A549 (cell line): ENCODE data around the gene ZNF407. TPM values are rescaled to one million over a fixed set of nuclear protein-coding genes. Genes with fewer than 3 reads are reported as not detected.

Source experiments
- ATAC-seq, 2 experiments: fragments of 200-7000 bp in 1 of 2; fragments of >200 bp in 1 of 2; cut with Nextera tagmentation in 1 of 2; cut with Tn5 transposase in 1 of 2; 3 replicates each; pipeline versions ENCODE4 v1.8.0 to v1.9.1; 2018 to 2020; ENCODE audit warnings: mild to moderate bottlenecking in 1 of 2, moderate library complexity in 1 of 2
- CTCF ChIA-PET: fragments of 300-600 bp; sonication (Branson Sonifier 250); formaldehyde crosslinking; extraction: SDS; loops from one replicate; lab custom pipeline; 2021; ENCODE audit warnings: antibody characterized with exemption, inconsistent platforms; lab: Yijun Ruan, JAX
- POLR2A ChIA-PET: fragments of 350-600 bp; formaldehyde crosslinking; extraction: SDS; loops from one replicate; lab custom pipeline; 2021; ENCODE audit warnings: antibody characterized with exemption, inconsistent platforms; lab: Yijun Ruan, JAX
- DNase-seq, 2 experiments: peaks; one replicate each; pipeline versions ENCODE4 v3.0.0 to v3.0.0-alpha.2; 2011 to 2016; ENCODE audit warnings: low read depth in 1 of 2, low spot score in 1 of 2
- FAIRE-seq: peaks from 2 replicates; lab custom pipeline; 2011; peaks lifted over from hg19 to GRCh38; lab: Jason Lieb, UNC
- H3K27ac ChIP-seq, 2 experiments: fragments of >200 bp; sonication (Bioruptor Twin); formaldehyde crosslinking; 3 replicates each; pipeline ENCODE4 v1.5.1; 2016 to 2017
- H3K4me1 ChIP-seq: fragments of >200 bp; sonication (Bioruptor Twin); formaldehyde crosslinking; 3 replicates; pipeline ENCODE4 v1.6.1; 2016
- H3K4me2 ChIP-seq: fragments of >200 bp; sonication (Bioruptor Twin); formaldehyde crosslinking; 3 replicates; pipeline ENCODE4 v1.6.1; 2016
- H3K4me3 ChIP-seq: fragments of >200 bp; sonication (Bioruptor Twin); formaldehyde crosslinking; 3 replicates; pipeline ENCODE4 v1.5.1; 2016
- H3K9me3 ChIP-seq: fragments of >200 bp; sonication (Bioruptor Twin); formaldehyde crosslinking; 3 replicates; pipeline ENCODE4 v1.6.1; 2016
- BHLHE40 ChIP-seq: IDR thresholded peaks from 2 replicates; pipeline ENCODE4 v1.6.1; 2012; ENCODE audit warnings: low read depth, low read length, inconsistent platforms
- CBX2 ChIP-seq: fragments of 200-600 bp; sonication (generic); IDR thresholded peaks from 2 replicates; pipeline ENCODE4 v1.6.1; 2016; ENCODE audit warnings: low read depth, mild to moderate bottlenecking, borderline replicate concordance
- CBX8 ChIP-seq: fragments of 200-600 bp; sonication (generic); IDR thresholded peaks from 2 replicates; pipeline ENCODE4 v1.6.1; 2016
- CEBPB ChIP-seq, 2 experiments: fragments of >200 bp in 1 of 2; sonication (Bioruptor Twin) in 1 of 2; formaldehyde crosslinking in 1 of 2; IDR thresholded peaks; 2 replicates each; pipeline ENCODE4 v1.6.1; 2012 to 2016
- EHF ChIP-seq: fragments of 250-450 bp; sonication (Bioruptor Pico); IDR thresholded peaks from 2 replicates; pipeline ENCODE4 v1.5.0; 2020; ENCODE audit warnings: mild to moderate bottlenecking
- EP300 ChIP-seq, 2 experiments: fragments of >200 bp; sonication (Bioruptor Twin); formaldehyde crosslinking; IDR thresholded peaks; 2 replicates in 1 of 2; 3 replicates in 1 of 2; pipeline ENCODE4 v1.6.1; 2016 to 2017
- ESRRA ChIP-seq: fragments of 150-350 bp; IDR thresholded peaks from 2 replicates; pipeline ENCODE4 v1.6.1; 2014; ENCODE audit warnings: mild to moderate bottlenecking, low read length, borderline replicate concordance
- FOSB ChIP-seq: fragments of 250-450 bp; sonication (Bioruptor Pico); IDR thresholded peaks from 2 replicates; pipeline ENCODE4 v1.5.0; 2020; ENCODE audit warnings: mild to moderate bottlenecking, moderate library complexity
- HES2 ChIP-seq: fragments of >200 bp; sonication (Bioruptor Twin); formaldehyde crosslinking; IDR thresholded peaks from 2 replicates; pipeline ENCODE4 v1.6.1; 2016
- HMGXB4 ChIP-seq: fragments of 250-450 bp; sonication (Bioruptor Pico); IDR thresholded peaks from 2 replicates; pipeline ENCODE4 v1.5.0; 2021; ENCODE audit warnings: mild to moderate bottlenecking, moderate library complexity, borderline replicate concordance
- KDM5A ChIP-seq: fragments of 200-600 bp; sonication (generic); IDR thresholded peaks from 2 replicates; pipeline ENCODE4 v1.6.1; 2016; ENCODE audit warnings: antibody characterized with exemption, mild to moderate bottlenecking
- MAX ChIP-seq: IDR thresholded peaks from 2 replicates; pipeline ENCODE4 v1.6.1; 2012
- PBX3 ChIP-seq: IDR thresholded peaks from 2 replicates; pipeline ENCODE4 v1.6.1; 2012
- POLR2A ChIP-seq: IDR thresholded peaks from 2 replicates; pipeline ENCODE4 v1.6.1; 2012; ENCODE audit warnings: mild to moderate bottlenecking, low read length
- RARB ChIP-seq: fragments of 250-450 bp; sonication (Bioruptor Pico); IDR thresholded peaks from 2 replicates; pipeline ENCODE4 v1.8.0; 2021; ENCODE audit warnings: mild to moderate bottlenecking, moderate library complexity
- RCOR1 ChIP-seq: fragments of 150-350 bp; IDR thresholded peaks from 2 replicates; pipeline ENCODE4 v1.6.1; 2014; ENCODE audit warnings: antibody characterized with exemption, low read length, low read depth
- RFX5 ChIP-seq: fragments of 450-650 bp; IDR thresholded peaks from 2 replicates; pipeline ENCODE4 v1.7.1; 2014; ENCODE audit warnings: antibody characterized with exemption, mild to moderate bottlenecking, moderate library complexity
- SMC3 ChIP-seq: fragments of >200 bp; sonication (Bioruptor Twin); formaldehyde crosslinking; IDR thresholded peaks from 3 replicates; pipeline ENCODE4 v1.6.1; 2018; ENCODE audit warnings: inconsistent platforms
- TFCP2L1 ChIP-seq: fragments of 250-450 bp; sonication (Bioruptor Pico); IDR thresholded peaks from 2 replicates; pipeline ENCODE4 v1.5.0; 2021; ENCODE audit warnings: mild to moderate bottlenecking
- ZC3H11A ChIP-seq: fragments of 450-650 bp; IDR thresholded peaks from 2 replicates; pipeline ENCODE4 v1.6.1; 2014; ENCODE audit warnings: antibody characterized with exemption, mild to moderate bottlenecking
- ZSCAN20 ChIP-seq: fragments of 250-450 bp; sonication (Bioruptor Pico); IDR thresholded peaks from 2 replicates; pipeline ENCODE4 v1.8.0; 2022; ENCODE audit warnings: mild to moderate bottlenecking, moderate library complexity
- WGBS: methylation state at CpG from one replicate; pipeline ENCODE4 v1.1.6; 2017; ENCODE audit errors: missing lambda C conversion rate; 5-methylcytosine and 5-hydroxymethylcytosine counted together
- polyA plus RNA-seq, 4 experiments: library from polyadenylated mRNA; depleted of rRNA in 3 of 4; stranded (reverse); fragments of >200 nt; fragmentation: RNase III in 1 of 4; extraction: RNeasy Plus Mini Kit Qiagen cat#74134 plus additional on column Dnase treatment in 1 of 4; gene quantifications; 2 replicates in 3 of 4; 3 replicates in 1 of 4; pipeline ENCODE4 v1.2.3, GENCODE V29; 2011 to 2017
- TF ChIP-seq, protein P1 (sequence below): fragments of >200 bp; sonication (Bioruptor Twin); formaldehyde crosslinking; IDR thresholded peaks from 3 replicates; pipeline ENCODE4 v1.6.1; 2016

ZNF407 gene
- polyA plus RNA-seq, 2 of the 4 experiments (the other 2 are of a cell fraction): 2.5 to 3.0 TPM

DNA sequence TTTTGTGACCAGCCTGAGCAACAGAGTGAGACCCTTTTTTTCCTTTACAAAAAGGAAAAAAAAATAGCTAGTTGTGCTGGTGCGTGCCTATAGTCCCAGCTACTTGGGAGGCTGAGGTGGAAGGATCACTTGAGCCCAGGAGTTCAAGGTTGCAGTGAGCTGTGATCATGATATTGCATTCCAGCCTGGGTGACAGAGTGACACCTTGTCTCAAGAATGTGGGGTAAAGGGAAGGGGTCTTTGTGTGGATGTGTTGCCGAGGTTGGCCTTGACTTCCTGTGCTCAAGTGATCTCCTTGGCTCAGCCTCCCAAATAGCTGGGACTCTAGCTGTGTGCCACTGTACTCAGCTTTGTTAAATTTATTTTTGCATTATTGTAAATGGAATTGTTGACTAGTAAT, 120.6 kb downstream of the ZNF407 start (continued):
- TF ChIP-seq FOSB: no peak
- no peak for TF ChIP-seq PBX3

DNA sequence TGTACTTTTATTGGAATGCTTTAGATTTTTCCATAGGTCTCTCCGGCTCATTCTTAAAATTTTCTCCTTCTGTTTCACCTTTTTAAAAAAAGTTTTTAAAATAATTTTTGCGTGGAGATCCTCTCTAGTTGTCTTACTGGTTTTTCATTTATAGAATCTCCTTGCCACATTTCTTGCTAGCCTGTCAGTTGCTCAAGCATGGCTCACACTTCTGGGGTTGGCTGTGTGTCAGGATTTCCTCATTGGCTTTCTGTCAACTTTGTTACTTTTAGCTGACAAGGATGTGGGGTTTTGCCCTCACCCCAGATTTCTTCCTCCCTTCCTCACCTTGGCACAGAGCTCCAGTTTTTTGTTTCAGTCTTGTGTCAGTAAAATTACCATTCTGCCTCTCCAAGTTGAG, 124.6 kb downstream of the ZNF407 start:
- TF ChIP-seq ZSCAN20 (CRISPR knock-in tag) (no peak), MAX (no peak), POLR2A (no peak), CEBPB (IDR thresholded peaks at IDR 0.05) (no peak), CBX2 (no peak), EP300 (IDR thresholded peaks at IDR 0.05) (no peak), RCOR1 (no peak), FOSB (no peak)
- CTCF ChIA-PET: no interaction called here
- Histone ChIP-seq H3K27ac (no peak overlapping the region), H3K4me3 (no peak overlapping the region), H3K4me1 (no peaks in the 10 kb centered on the region), H3K9me3 (no peaks in the 10 kb centered on the region), H3K4me2 (no peak overlapping the region)
- ATAC-seq (no peak), DNase-seq (no peak), FAIRE-seq (no peak)
- 80% methylated on average over 2 of the region's 2 CpGs for WGBS
- POLR2A ChIA-PET: no interaction called here

GRCh38 chr18:74724186-74724585, 126.5 kb downstream of the ZNF407 start:
- DNase-seq: no peak
- 84% methylated on average over 1 of the region's 1 CpG for WGBS
- Histone ChIP-seq H3K9me3 (no peaks in the 10 kb centered on the region), H3K4me2 (no peak overlapping the region), H3K4me1 (no peaks in the 10 kb centered on the region), H3K4me3 (no peak overlapping the region), H3K27ac (no peak overlapping the region)
- ChIA-PET POLR2A (no interaction called here), CTCF (no interaction called here)
- FAIRE-seq: no peak
- TF ChIP-seq EHF (no peak), MAX (no peak), TFCP2L1 (CRISPR knock-in tag) (no peak), ESRRA (no peak), HES2 (no peak), SMC3 (no peak), BHLHE40 (no peak), RARB (CRISPR knock-in tag) (no peak), CBX8 (no peak), HMGXB4 (CRISPR knock-in tag) (no peak), ZC3H11A (no peak), POLR2A (no peak), KDM5A (no peak), RFX5 (no peak)
- TF ChIP-seq, protein P1, sequence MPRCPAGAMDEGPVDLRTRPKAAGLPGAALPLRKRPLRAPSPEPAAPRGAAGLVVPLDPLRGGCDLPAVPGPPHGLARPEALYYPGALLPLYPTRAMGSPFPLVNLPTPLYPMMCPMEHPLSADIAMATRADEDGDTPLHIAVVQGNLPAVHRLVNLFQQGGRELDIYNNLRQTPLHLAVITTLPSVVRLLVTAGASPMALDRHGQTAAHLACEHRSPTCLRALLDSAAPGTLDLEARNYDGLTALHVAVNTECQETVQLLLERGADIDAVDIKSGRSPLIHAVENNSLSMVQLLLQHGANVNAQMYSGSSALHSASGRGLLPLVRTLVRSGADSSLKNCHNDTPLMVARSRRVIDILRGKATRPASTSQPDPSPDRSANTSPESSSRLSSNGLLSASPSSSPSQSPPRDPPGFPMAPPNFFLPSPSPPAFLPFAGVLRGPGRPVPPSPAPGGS: no peak
- ATAC-seq: no peak
